ENCODE results near the gene LY6G6C. TPM values are rescaled to one million over a fixed set of nuclear protein-coding genes. Genes with fewer than 3 reads are reported as not detected.

Gene LY6G6C
- total RNA-seq, 6 donors from 2014 or later: 0.23 TPM; not detected in 5

DNA sequence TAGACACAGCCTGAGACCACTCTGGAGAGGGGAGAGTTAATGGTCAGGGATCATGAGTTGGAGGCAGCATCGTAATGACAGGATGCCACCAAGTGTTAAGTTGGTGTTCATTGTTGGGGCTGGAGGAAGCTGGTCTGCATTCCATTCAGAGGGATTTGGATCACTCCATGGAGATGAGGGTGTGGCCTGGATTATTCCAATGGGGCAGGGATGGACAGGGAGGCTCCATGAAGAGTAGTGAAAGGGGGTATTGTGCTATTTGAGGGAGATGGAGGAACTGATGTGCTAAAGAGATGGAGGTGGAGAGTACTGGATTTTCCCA, 42.0 kb upstream of the LY6G6C start:
- Histone ChIP-seq H3K27ac (peak overlapping the region in 3 of 4 donors; percentile 9 to 57 (median 18)), H3K4me1 (peaks cover 0 to 7% (median 6%) of the 10 kb centered on the region in 4 donors), H3K36me3 (no peaks in the 10 kb centered on the region), H3K4me3 (no peak overlapping the region), H3K9me3 (no peaks in the 10 kb centered on the region), H3K27me3 (no peaks in the 10 kb centered on the region)
- no peak for TF ChIP-seq POLR2AphosphoS5 (IDR thresholded peaks at IDR 0.05)
- TF ChIP-seq POLR2A (IDR thresholded peaks at IDR 0.05): no peak
- TF ChIP-seq EP300 (IDR thresholded peaks at IDR 0.05): no peak
- TF ChIP-seq, protein P1, sequence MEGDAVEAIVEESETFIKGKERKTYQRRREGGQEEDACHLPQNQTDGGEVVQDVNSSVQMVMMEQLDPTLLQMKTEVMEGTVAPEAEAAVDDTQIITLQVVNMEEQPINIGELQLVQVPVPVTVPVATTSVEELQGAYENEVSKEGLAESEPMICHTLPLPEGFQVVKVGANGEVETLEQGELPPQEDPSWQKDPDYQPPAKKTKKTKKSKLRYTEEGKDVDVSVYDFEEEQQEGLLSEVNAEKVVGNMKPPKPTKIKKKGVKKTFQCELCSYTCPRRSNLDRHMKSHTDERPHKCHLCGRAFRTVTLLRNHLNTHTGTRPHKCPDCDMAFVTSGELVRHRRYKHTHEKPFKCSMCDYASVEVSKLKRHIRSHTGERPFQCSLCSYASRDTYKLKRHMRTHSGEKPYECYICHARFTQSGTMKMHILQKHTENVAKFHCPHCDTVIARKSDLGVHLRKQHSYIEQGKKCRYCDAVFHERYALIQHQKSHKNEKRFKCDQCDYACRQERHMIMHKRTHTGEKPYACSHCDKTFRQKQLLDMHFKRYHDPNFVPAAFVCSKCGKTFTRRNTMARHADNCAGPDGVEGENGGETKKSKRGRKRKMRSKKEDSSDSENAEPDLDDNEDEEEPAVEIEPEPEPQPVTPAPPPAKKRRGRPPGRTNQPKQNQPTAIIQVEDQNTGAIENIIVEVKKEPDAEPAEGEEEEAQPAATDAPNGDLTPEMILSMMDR (IDR thresholded peaks at IDR 0.05): no peak
- DNase-seq (no peak), ATAC-seq (ENCODE audit: low FRiP score in 2 of 2) (peak in 1 of 2 donors; percentile 64)
- 20 to 35% methylated on average over 1 of the region's 1 CpG for WGBS, 2 donors

DNA sequence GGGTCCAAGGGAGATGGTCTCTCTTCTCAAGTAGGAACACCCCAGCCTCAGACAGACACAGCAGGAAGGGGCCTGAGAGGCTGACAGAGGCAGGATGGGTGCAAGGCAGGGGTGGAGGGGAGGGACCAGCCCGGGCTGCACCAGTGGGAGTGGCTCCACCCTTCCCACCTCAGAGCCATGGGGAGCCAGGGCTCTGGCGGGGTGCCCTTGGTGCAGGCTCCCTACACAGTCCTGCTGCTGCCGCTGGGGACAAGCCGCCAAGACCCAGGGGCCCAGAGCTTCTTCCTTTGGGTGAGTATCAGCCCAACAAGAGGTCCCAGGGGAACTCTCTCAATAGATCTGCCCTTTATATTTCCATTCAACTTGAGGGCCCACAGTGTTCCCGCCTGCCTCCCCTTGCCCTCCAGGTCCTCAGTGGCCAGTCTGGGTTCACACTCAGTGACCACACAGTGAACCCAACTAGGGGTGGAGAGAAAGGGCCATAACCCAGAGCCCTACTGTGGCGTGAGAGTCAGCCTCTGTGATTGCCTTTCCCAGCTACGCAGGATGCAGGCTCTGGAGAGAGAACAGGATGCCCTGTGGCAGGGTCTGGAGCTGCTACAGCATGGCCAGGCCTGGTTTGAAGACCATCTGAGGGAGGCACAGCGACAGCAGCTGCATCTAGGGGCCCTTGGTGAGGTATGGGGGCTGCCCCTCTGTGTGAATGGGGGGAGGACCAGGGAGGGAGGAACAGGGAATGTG, 41.5 kb upstream of the LY6G6C start:
- no peaks in the 10 kb centered on the region for H3K27me3 ChIP-seq
- DNase-seq: no peak
- TF ChIP-seq POLR2A (IDR thresholded peaks at IDR 0.05) (no peak), EP300 (IDR thresholded peaks at IDR 0.05) (no peak), POLR2AphosphoS5 (IDR thresholded peaks at IDR 0.05) (no peak)
- TF ChIP-seq, protein P1 (IDR thresholded peaks at IDR 0.05): no peak
- no peaks in the 10 kb centered on the region for H3K9me3 ChIP-seq
- 17 to 84% methylated on average over 1 to 8 of the region's 8 CpGs for WGBS, 2 donors
- peaks cover 0 to 7% (median 6%) of the 10 kb centered on the region in 4 donors for H3K4me1 ChIP-seq
- ATAC-seq (ENCODE audit: low FRiP score in 2 of 2): peak in 1 of 2 donors; percentile 4
- H3K4me3 ChIP-seq: no peak overlapping the region
- no peaks in the 10 kb centered on the region for H3K36me3 ChIP-seq
- peak overlapping the region; percentile 9 to 57 (median 17) for H3K27ac ChIP-seq

DNA sequence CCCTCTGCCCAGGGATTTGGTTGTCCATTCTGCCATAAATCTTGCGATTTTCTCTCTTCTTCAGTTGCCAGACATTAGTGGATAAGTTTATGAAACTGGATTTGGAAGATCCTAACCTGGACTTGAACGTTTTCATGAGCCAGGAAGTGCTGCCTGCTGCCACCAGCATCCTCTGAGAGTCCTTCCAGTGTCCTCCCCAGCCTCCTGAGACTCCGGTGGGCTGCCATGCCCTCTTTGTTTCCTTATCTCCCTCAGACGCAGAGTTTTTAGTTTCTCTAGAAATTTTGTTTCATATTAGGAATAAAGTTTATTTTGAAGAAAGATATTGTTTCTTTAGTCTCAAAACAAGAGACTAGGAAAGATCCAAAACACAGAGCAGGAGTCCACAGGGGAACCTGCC, 40.8 kb upstream of the LY6G6C start, which contains the start of gene SAPCD1:
SAPCD1 (plus strand) TSS at position 301 of the 400 bp plus-strand sequence. CDS start 399 bp downstream, outside the sequence.
- DNase-seq (no peak), ATAC-seq (ENCODE audit: low FRiP score in 2 of 2) (no peak)
- H3K9me3 ChIP-seq: no peaks in the 10 kb centered on the region
- H3K36me3 ChIP-seq: no peaks in the 10 kb centered on the region
- H3K4me3 ChIP-seq: no peak within 1 kb of the TSS
- TF ChIP-seq POLR2A (IDR thresholded peaks at IDR 0.05) (no peak), POLR2AphosphoS5 (IDR thresholded peaks at IDR 0.05) (no peak), EP300 (IDR thresholded peaks at IDR 0.05) (no peak)
- TF ChIP-seq, protein P1 (IDR thresholded peaks at IDR 0.05): no peak
- no peaks in the 10 kb centered on the region for H3K27me3 ChIP-seq
- peaks cover 0 to 7% (median 6%) of the 10 kb centered on the region in 4 donors for H3K4me1 ChIP-seq
- WGBS, 2 donors: 83 to 86% methylated on average over 4 of the region's 4 CpGs
- peak within 1 kb of the TSS; percentile 9 to 57 (median 17) for H3K27ac ChIP-seq

DNA sequence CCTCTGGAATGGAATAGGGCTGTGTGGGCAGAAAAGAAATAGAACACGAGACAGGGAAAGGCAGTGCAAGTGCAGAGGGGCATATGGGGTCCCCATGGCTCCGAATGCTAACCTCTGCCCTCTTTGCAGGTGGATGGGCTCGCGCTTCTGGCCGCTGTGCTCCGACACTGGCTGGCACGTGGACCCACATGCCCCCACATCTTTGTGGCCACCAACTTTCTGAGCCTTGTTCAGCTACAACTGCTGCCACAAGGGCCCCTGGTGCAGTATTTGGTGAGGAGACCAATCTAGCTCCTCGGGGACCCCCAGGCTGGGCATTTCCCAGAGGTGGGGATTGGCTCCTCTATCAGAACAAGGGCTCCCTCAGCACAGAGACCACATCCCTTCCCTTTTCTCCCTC, 39.8 kb upstream of the LY6G6C start:
- TF ChIP-seq POLR2AphosphoS5 (IDR thresholded peaks at IDR 0.05) (no peak), POLR2A (IDR thresholded peaks at IDR 0.05) (no peak), EP300 (IDR thresholded peaks at IDR 0.05) (no peak)
- TF ChIP-seq, protein P1 (IDR thresholded peaks at IDR 0.05): no peak
- Histone ChIP-seq H3K27ac (no peak overlapping the region), H3K9me3 (no peaks in the 10 kb centered on the region), H3K4me3 (no peak overlapping the region), H3K27me3 (no peaks in the 10 kb centered on the region), H3K4me1 (peaks cover 0 to 7% (median 5%) of the 10 kb centered on the region in 4 donors), H3K36me3 (no peaks in the 10 kb centered on the region)
- no peak for DNase-seq
- ATAC-seq (ENCODE audit: low FRiP score in 2 of 2): no peak
- 92 to 94% methylated on average over 8 of the region's 8 CpGs for WGBS, 2 donors

DNA sequence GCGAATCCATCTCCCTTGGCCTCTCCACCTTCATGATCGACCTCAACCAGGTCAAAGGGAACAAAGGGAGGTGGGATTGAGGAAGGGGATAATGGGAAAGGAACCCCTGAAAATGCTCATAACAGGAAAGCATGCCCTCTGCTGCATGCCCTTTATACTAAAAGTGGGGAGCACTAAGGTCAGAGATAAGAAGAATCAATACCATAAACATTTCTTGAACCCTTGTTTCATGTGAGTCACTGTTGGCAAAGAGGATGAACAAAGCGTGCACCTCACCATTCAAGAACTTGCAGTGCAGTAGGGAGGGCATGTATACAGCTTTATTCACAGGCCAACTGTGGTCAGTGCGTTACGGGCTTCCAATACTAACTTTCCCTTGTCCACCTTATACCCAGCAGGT, 39.2 kb upstream of the LY6G6C start:
- no peak overlapping the region for H3K27ac ChIP-seq
- H3K36me3 ChIP-seq: no peaks in the 10 kb centered on the region
- TF ChIP-seq EP300 (IDR thresholded peaks at IDR 0.05) (no peak), POLR2A (IDR thresholded peaks at IDR 0.05) (no peak), POLR2AphosphoS5 (IDR thresholded peaks at IDR 0.05) (no peak)
- TF ChIP-seq, protein P1 (IDR thresholded peaks at IDR 0.05): no peak
- H3K4me3 ChIP-seq: no peak overlapping the region
- DNase-seq (no peak), ATAC-seq (ENCODE audit: low FRiP score in 2 of 2) (no peak)
- 95 to 96% methylated on average over 5 of the region's 5 CpGs for WGBS, 2 donors
- no peaks in the 10 kb centered on the region for H3K27me3 ChIP-seq
- H3K4me1 ChIP-seq: peaks cover 0 to 7% (median 3%) of the 10 kb centered on the region in 4 donors
- H3K9me3 ChIP-seq: no peaks in the 10 kb centered on the region

Measured in upper lobe of left lung (tissue), 6 donors.